Liver (tissue), 3 donors: ENCODE results near the gene KCNJ1.
A peak's percentile ranks its signal among the peaks of the same experiment; 100 is the strongest.

Source experiments
- JUND ChIP-seq, 2 donors: IDR thresholded peaks; 2 replicates each; pipeline ENCODE4 v1.6.1; 2016; ENCODE audit warnings: antibody characterized with exemption in 2 of 2
- TF ChIP-seq, protein P1 (sequence below): fragments of 150-350 bp; IDR thresholded peaks from 2 replicates; pipeline ENCODE4 v1.5.1; 2017; ENCODE audit warnings: improper control_type of control experiment, low read depth, low read length; ENCODE audit not compliant: missing input control
- donor health status: healthy.
- donor health status: healthy.

DNA sequence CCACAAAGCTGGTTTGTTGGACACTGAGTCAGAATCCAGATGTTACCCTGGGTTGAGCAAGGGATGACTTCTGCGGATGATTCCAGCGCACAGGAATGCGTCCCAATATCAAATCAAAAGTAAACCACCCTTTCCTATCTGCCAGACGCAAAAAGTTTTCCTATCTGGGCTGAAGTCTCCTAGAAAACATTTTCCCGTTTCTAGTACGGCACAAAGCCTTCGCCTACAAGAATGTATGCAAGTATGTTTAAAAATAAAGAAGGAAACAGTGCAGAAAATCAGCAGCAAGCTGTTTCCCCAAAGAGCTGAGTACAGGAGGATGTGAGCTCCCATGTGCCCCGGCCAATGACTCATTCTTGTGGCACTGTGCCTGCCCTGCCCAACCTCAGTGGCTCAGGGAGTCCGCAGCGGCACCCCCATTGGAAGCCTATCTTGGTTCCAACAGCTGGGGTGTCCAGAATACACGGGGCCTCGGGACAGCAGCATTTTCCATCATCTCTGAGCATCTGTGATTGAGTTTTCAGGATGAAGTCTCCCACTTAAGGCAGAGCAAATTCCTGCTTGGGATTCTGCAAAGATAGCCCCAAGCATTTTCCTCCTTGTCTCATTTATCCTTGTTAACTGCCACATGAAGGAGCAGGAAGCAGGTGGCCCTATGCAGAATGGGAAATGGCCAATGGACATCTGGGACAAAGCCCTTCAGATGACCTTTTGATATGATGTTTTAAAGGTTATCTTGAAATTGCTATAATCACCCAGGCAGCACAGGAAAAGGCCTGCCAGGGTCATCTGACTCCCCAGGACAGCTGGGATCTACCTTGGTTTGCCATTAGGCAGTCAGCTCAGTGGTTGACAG, 41.5 kb upstream of the KCNJ1 start:
- TF ChIP-seq, protein P1, sequence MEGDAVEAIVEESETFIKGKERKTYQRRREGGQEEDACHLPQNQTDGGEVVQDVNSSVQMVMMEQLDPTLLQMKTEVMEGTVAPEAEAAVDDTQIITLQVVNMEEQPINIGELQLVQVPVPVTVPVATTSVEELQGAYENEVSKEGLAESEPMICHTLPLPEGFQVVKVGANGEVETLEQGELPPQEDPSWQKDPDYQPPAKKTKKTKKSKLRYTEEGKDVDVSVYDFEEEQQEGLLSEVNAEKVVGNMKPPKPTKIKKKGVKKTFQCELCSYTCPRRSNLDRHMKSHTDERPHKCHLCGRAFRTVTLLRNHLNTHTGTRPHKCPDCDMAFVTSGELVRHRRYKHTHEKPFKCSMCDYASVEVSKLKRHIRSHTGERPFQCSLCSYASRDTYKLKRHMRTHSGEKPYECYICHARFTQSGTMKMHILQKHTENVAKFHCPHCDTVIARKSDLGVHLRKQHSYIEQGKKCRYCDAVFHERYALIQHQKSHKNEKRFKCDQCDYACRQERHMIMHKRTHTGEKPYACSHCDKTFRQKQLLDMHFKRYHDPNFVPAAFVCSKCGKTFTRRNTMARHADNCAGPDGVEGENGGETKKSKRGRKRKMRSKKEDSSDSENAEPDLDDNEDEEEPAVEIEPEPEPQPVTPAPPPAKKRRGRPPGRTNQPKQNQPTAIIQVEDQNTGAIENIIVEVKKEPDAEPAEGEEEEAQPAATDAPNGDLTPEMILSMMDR = no peak
- TF ChIP-seq JUND (IDR thresholded peaks at IDR 0.05) = peak in 1 of 2 donors; percentile 22
